HG02678 (cell line): ENCODE data around the gene ADD3.
A peak's percentile ranks its signal among the peaks of the same experiment; 100 is the strongest.
"Not testable (repeated sequence)": the region's sequence is repeated elsewhere in the genome, so short reads cannot be mapped to it uniquely, and the experiment has no call there.

Experiments
- ATAC-seq: cut with Tn5 transposase; IDR thresholded peaks from one replicate; pipeline ENCODE4 v1.9.1; 2021; ENCODE audit warnings: mild to moderate bottlenecking, moderate library complexity; ENCODE audit not compliant: unreplicated experiment

The ADD3 gene

DNA sequence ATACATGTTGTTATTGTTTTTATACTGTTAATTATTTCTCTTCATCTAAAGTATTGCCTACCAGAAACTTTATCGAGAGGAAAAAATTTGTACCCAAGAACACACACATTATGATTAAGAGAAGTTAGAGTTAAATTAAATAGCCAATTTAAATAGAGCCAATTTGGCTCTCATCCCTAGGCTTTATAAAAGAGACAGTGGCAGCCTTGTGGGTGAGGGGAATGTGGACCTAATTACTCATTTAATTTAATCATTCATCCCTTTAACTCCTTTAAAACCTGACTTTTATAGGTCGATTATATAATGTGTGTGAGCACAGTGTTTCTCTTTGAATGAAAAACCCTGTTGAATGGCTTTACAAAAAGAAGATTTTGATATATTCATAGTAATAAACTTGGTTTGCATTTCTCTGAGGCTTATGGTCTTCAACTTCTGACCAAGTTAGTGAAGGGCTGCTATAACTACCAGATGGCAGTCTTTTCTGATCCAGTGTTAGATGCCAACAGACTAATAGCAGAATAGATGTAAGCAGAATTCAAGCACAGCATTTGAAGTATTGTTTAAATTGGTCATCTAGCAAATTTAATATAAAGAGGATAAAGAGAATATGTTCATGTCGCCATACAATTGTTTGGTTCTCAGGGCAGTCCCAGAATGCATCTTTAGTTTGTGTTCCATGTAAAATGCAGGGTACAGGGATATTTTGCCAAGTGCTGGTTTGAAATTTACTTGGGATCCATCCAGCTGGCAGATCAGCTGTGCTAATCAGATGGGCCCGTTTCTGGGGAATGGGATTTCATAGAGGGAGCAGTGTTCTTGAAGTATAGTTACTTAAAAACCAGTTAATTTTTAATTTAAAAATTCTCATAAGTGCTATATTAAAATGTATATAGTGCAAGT lies 25.3 kb downstream of the ADD3 start:
- ATAC-seq = no peak

- no peak for ATAC-seq
Observed at GRCh38 chr10:110033701-110034235, 26.0 kb downstream of the ADD3 start.

GRCh38 chr10:110034596-110034995 lies 26.8 kb downstream of the ADD3 start:
- no peak for ATAC-seq

- ATAC-seq = no peak
Observed at GRCh38 chr10:110035070-110035921, 27.5 kb downstream of the ADD3 start.

DNA sequence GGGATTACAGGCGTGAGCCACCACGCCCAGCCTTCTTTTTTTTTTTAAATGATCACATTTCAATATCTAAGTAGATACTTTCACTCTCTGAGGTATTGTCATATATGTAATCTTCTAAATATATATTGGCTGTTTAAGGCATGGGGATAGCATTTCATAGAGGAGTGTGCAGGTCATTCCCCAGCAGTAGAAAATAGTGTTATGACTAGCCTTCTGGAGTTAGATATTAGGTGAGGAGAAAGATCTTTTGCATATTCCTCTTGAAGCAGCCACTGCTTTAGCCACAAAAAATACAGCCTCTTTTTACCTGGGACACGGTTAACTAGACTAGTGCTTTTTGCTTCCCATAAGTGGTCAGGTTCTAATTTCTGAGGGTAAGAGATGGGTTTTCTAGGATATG lies 28.9 kb downstream of the ADD3 start:
- peak; percentile 77 for ATAC-seq

GRCh38 chr10:110039254-110039653 lies 31.5 kb downstream of the ADD3 start:
- no peak for ATAC-seq

DNA sequence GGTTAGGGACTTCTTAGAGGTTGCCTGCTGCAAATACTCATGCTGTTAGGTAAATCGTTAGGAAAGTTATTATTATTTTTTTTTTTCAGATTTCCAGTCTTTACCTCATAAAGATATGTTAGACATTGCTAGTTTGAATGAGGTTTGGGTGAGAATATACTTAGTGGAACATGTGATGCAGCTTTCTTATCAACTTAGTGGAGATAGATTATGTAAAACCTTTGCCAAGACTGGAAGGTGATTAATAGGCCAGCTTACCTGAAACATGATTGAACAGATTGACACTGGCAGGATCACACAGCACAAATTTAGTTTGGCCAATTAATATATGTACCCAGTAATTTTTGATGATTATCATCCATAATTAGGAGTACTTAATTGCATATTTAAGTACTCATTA lies 32.3 kb downstream of the ADD3 start:
- no peak for ATAC-seq

DNA sequence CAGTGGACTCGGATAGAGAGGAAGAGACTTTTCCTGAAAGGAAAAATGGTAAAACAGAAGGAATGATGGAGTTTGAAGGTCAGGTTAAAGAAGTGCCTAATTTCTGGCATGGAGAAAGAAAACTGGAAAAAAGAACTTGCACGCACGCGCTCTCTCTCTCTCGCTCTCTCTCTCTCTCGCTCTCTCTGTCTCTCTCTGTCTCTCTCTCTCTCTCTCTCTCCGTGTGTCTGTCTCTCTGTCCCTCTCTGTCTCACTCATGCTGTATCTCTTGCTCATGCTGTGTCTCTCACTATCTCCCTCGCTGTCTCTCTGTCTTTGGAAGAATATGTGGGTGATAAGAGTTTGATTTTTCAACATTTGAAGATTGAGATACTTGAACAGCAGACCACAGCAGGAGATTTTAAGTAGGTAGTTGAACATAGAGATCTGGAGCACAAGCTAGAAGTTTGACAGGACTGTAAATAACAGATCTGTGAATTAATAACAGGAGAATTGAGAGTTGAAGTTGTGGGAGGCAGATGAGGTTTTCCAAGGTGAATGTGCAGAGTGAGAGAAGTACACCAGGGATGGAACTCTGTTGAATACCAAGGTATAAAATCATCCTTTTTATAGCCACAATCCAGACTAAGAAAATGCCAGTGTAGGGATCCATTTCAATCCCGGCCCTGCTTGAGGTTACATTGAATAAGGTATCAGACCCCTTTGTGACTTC lies 33.1 kb downstream of the ADD3 start:
- ATAC-seq = no peak

DNA sequence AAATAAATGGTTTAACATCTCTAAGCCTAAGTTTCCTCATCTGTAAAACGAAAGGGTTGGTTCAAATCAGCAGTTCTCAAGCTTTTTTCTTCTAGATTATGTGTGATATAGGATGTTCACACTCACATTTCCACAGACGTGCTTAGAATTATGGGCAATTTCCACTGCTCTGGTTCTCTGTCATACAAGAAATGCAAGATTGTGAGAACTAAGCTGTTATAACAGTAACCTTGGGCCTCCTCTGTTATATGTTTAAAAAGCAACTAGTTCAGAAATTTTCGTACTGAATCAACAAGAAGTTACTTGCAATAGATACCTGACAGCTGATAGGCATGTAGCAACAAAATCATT lies 33.7 kb downstream of the ADD3 start:
- no peak for ATAC-seq

GRCh38 chr10:110042181-110042580 lies 34.4 kb downstream of the ADD3 start:
- no peak for ATAC-seq

- no peak for ATAC-seq
Observed at GRCh38 chr10:110042891-110043290, 35.1 kb downstream of the ADD3 start.

- no peak for ATAC-seq
Observed at GRCh38 chr10:110044681-110045080, 36.9 kb downstream of the ADD3 start.

- no peak for ATAC-seq
Observed at GRCh38 chr10:110045772-110046171, 38.0 kb downstream of the ADD3 start.

GRCh38 chr10:110048145-110048544 lies 40.4 kb downstream of the ADD3 start:
- not testable (repeated sequence) for ATAC-seq

DNA sequence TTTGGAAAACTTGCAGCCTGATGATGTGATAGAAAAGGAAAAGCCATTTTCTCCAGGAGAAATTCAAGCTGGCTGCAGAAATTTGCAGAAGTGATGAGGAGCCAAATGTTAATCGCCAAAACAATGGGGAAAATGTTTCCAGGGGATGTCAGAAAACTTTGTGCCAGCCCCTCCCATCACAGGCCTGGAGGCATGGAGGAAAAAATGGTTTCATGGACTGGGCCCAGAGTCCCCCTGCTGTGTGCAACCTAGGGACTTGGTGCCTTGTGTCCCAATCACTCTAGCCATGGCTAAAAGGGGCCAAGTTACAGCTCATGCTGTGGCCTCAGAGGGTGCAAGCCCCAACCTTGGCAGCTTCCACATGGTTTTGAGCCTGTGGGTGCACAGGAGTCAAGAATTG lies 41.0 kb downstream of the ADD3 start:
- no peak for ATAC-seq

DNA sequence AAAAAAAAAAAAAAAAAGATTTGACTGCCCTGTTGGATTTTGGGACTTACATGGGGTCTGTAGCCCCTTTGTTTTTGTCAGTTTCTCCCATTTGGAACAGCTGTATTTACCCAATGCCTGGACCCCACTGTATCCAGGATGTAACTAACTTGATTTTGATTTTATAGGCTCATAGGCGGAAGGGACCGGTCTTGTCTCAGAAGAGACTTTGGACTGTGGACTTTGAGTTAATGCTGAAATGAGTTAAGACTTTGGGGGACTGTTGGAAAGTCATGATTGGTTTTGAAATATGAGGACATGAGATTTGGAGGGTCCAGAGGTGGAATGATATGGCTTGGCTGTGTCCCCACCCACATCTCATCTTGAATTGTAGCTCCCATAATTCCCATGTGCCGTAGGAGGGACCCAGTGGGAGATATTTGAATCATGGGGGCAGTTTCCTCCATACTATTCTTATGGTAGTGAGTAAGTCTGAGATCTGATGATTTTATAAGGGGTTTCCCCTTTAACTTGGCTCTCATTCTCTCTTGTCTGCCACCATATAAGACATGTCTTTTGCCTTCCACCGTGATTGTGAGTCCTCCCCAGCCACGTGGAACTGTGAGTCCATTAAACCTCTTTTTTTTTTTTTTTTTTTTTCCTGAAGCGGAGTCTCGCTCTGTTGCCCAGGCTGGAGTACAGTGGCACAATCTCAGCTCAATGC lies 42.3 kb downstream of the ADD3 start:
- ATAC-seq = not testable (repeated sequence)

GRCh38 chr10:110051487-110051886 lies 43.7 kb downstream of the ADD3 start:
- no peak for ATAC-seq

DNA sequence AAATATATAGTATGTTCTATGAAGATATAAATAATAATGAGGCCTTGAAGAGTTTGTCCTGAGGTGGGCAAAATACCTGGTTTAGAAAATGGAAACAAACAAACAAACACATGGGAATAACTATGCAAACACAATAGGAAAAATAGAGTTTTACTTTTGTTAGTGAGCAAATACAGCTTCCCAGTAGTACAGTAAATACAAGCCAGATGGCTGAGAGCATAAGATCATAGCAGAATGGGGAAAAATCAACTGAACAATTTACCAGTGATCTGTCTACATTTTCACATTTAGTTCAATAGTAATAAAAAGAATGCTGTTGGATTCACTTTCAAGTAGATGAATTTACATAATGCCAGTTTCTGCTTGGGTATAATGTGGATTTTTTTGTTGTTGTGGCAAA lies 45.1 kb downstream of the ADD3 start:
- no peak for ATAC-seq

DNA sequence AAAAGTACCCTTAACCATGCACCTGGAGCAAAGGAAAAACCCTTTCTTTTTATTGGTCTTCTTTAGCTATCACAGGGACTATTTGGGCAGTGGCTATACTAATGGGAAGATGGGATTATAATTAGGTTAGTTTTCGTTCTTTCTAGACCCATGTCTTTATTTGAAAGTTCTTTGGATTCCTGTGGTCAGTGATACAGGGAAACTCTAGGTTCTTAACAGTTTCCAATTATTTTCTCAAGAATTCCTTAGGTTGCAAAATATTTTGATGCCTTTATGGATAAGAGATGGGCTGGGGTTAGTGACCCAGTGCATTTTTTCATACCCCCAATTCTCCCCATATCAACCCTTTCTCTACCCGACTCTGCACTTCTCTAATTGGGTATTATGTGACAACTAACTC lies 49.0 kb downstream of the ADD3 start:
- ATAC-seq = no peak

DNA sequence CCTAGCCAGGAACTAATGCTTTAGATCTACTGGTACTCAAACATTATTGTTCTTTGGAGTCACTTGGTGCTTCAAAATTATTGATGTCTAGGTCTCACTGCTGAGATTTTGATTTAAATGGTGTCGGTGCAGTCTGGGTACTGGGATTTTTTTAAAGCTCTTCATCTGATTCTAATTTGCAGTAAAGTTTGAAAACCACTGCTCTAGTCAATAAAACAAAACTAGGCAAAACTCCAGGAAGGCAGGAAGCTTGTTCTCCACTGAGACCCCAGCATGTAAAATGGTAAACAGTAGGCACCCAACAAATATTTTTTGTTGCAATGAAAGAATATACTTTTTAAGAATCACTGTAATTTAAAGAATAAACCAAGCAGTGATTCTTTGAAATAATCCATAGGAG lies 49.7 kb downstream of the ADD3 start:
- ATAC-seq = no peak

GRCh38 chr10:110058212-110058611 lies 50.4 kb downstream of the ADD3 start:
- peak; percentile 38 for ATAC-seq
